Transverse colon (tissue), 4 donors: Measurements from ENCODE around the gene RSRC1. TPM values are rescaled to one million over a fixed set of nuclear protein-coding genes. Genes with fewer than 3 reads are reported as not detected.

Experiments
- DNase-seq: peaks from one replicate; pipeline ENCODE4 v3.0.0-alpha.2; 2019
- H3K27ac ChIP-seq, 4 donors: fragments of 200-600 bp; sonication (generic); 2 replicates each; pipeline ENCODE4 v1.5.1; 2016 to 2018; ENCODE audit warnings: inconsistent platforms in 4 of 4
- H3K27me3 ChIP-seq: fragments of 200-600 bp; sonication (generic); 2 replicates; pipeline ENCODE4 v1.5.1; 2017; ENCODE audit warnings: inconsistent platforms
- H3K36me3 ChIP-seq, 4 donors: fragments of 200-600 bp; sonication (generic); 2 replicates each; pipeline ENCODE4 v1.5.1; 2017 to 2019; ENCODE audit warnings: inconsistent platforms in 4 of 4
- H3K4me1 ChIP-seq, 4 donors: fragments of 200-600 bp; sonication (generic); 2 replicates each; pipeline ENCODE4 v1.5.1; 2017 to 2020; ENCODE audit warnings: inconsistent platforms in 4 of 4
- H3K4me3 ChIP-seq, 4 donors: fragments of 200-600 bp; sonication (generic); 1 replicate in 1 of 4; 2 replicates in 3 of 4; pipeline versions ENCODE4 v1.5.1 to v1.6.1; 2017 to 2019; ENCODE audit warnings: inconsistent platforms in 4 of 4
- H3K9me3 ChIP-seq, 2 donors: fragments of 200-600 bp; sonication (generic); 2 replicates each; pipeline ENCODE4 v1.5.1; 2017 to 2019; ENCODE audit warnings: inconsistent platforms in 2 of 2
- CTCF ChIP-seq, 5 experiments: fragments of 200-600 bp in 3 of 5; fragments of 450-650 bp in 2 of 5; sonication (generic) in 3 of 5; IDR thresholded peaks; 1 replicate in 2 of 5; 2 replicates in 3 of 5; pipeline ENCODE4 v1.5.1; 2016 to 2017; ENCODE audit warnings: antibody characterized with exemption in 5 of 5, inconsistent platforms in 3 of 5, mild to moderate bottlenecking in 2 of 5, moderate library complexity in 1 of 5
- EP300 ChIP-seq: sonication (generic); formaldehyde crosslinking; IDR thresholded peaks from one replicate; pipeline ENCODE4 v1.6.1; 2017; ENCODE audit warnings: antibody characterized with exemption, low read depth
- POLR2A ChIP-seq: fragments of 450-650 bp; IDR thresholded peaks from one replicate; pipeline ENCODE4 v1.6.1; 2016; ENCODE audit warnings: antibody characterized with exemption, mild to moderate bottlenecking, moderate library complexity
- POLR2AphosphoS5 ChIP-seq, 3 donors: sonication (generic); formaldehyde crosslinking; IDR thresholded peaks; one replicate each; pipeline ENCODE4 v1.6.1; 2016; ENCODE audit warnings: antibody characterized with exemption in 3 of 3
- WGBS, 2 donors: methylation state at CpG; one replicate each; pipeline ENCODE4 v1.1.5; 2018; ENCODE audit warnings: low coverage in 1 of 2; 5-methylcytosine and 5-hydroxymethylcytosine counted together
- in situ Hi-C, 4 donors: fragments of 200-750 bp; cut with MboI; loops; one replicate each; pipeline versions ENCODE4 v1.15.0 to v1.15.1; 2017; ENCODE audit warnings: low sequenced_read_pairs in 3 of 4, low pct_ligation_motif_present in 1 of 4, low pct_unique_long_range_greater_than_20kb in 1 of 4
- intact Hi-C: fragments of 100-400 bp; cut with DNase I; formaldehyde crosslinking; loops from one replicate; pipeline ENCODE4 v1.15.1; 2023; ENCODE audit warnings: low total_unique reads
- total RNA-seq, 4 donors: library from RNA; depleted of rRNA; stranded (reverse); fragments of >200 nt; gene quantifications; one replicate each; pipeline ENCODE4 v1.1.0, GENCODE V29; 2016

The RSRC1 gene
- total RNA-seq, 4 donors from 2014 or later = 5.6 to 65.1 (median 37.1) TPM

GRCh38 chr3:158278187-158278586 lies 168.3 kb downstream of the RSRC1 start:
- no peak for DNase-seq
- Histone ChIP-seq H3K4me1 (no peaks in the 10 kb centered on the region), H3K36me3 (no peaks in the 10 kb centered on the region), H3K4me3 (no peak overlapping the region), H3K9me3 (no peaks in the 10 kb centered on the region), H3K27me3 (no peaks in the 10 kb centered on the region), H3K27ac (no peak overlapping the region)
- in situ Hi-C loops = loop anchor here in 1 of 4 donors (10.0 kb wide), 1 partner anchor 697 kb away; no protein-coding TSS in a partner anchor
- WGBS, 2 donors = 91 to 96% methylated on average over 3 of the region's 3 CpGs
- no peak for TF ChIP-seq POLR2A
- intact Hi-C loops = no loop called here

- no peak overlapping the region for H3K4me3 ChIP-seq
- no peak overlapping the region for H3K27ac ChIP-seq
- H3K4me1 ChIP-seq = no peaks in the 10 kb centered on the region
- no peaks in the 10 kb centered on the region for H3K27me3 ChIP-seq
- intact Hi-C loops = no loop called here
- no peaks in the 10 kb centered on the region for H3K9me3 ChIP-seq
- DNase-seq = no peak
- in situ Hi-C loops = loop anchor here in 1 of 4 donors (10.0 kb wide), 1 partner anchor 695 kb away; no protein-coding TSS in a partner anchor
- H3K36me3 ChIP-seq = no peaks in the 10 kb centered on the region
- no peak for TF ChIP-seq POLR2AphosphoS5 (IDR thresholded peaks at IDR 0.05)
- TF ChIP-seq EP300 = no peak
- no peak for TF ChIP-seq POLR2A
- TF ChIP-seq CTCF (IDR thresholded peaks at IDR 0.05) = no peak
These were observed 169.7 kb downstream of the RSRC1 start for GRCh38 chr3:158279609-158280008.

GRCh38 chr3:158295771-158296170 lies 185.9 kb downstream of the RSRC1 start:
- 73 to 85% methylated on average over 2 of the region's 2 CpGs for WGBS, 2 donors
- Histone ChIP-seq H3K4me1 (no peaks in the 10 kb centered on the region), H3K27me3 (no peaks in the 10 kb centered on the region), H3K4me3 (no peak overlapping the region), H3K27ac (no peak overlapping the region), H3K9me3 (no peaks in the 10 kb centered on the region), H3K36me3 (no peaks in the 10 kb centered on the region)
- no peak for DNase-seq
- no peak for TF ChIP-seq POLR2AphosphoS5 (IDR thresholded peaks at IDR 0.05)
- TF ChIP-seq EP300 = no peak
- in situ Hi-C loops (no loop called here), intact Hi-C loops (no loop called here)

- H3K9me3 ChIP-seq = no peaks in the 10 kb centered on the region
- no peak overlapping the region for H3K4me3 ChIP-seq
- intact Hi-C loops (no loop called here), in situ Hi-C loops (no loop called here)
- H3K36me3 ChIP-seq = no peaks in the 10 kb centered on the region
- H3K4me1 ChIP-seq = no peaks in the 10 kb centered on the region
- TF ChIP-seq EP300 (no peak), CTCF (IDR thresholded peaks at IDR 0.05) (no peak), POLR2AphosphoS5 (IDR thresholded peaks at IDR 0.05) (no peak), POLR2A (no peak)
- H3K27ac ChIP-seq = no peak overlapping the region
- no peak for DNase-seq
- no peaks in the 10 kb centered on the region for H3K27me3 ChIP-seq
These were observed 188.1 kb downstream of the RSRC1 start for GRCh38 chr3:158297940-158298339.

GRCh38 chr3:158308236-158308928 lies 198.5 kb downstream of the RSRC1 start:
- no peaks in the 10 kb centered on the region for H3K9me3 ChIP-seq

More at GRCh38 chr3:158308236-158308928, 198.5 kb downstream of the RSRC1 start:
- no peak for DNase-seq
- no peaks in the 10 kb centered on the region for H3K36me3 ChIP-seq
- TF ChIP-seq CTCF (IDR thresholded peaks at IDR 0.05) (no peak), EP300 (no peak), POLR2AphosphoS5 (IDR thresholded peaks at IDR 0.05) (no peak), POLR2A (no peak)
- in situ Hi-C loops (no loop called here), intact Hi-C loops (no loop called here)
- 95 to 99% methylated on average over 8 of the region's 8 CpGs for WGBS, 2 donors
- H3K4me3 ChIP-seq = no peak overlapping the region
- no peak overlapping the region for H3K27ac ChIP-seq
- H3K4me1 ChIP-seq = no peaks in the 10 kb centered on the region
- H3K27me3 ChIP-seq = no peaks in the 10 kb centered on the region
